Gastrocnemius medialis (tissue), 4 donors: Measurements from ENCODE around the gene FH. TPM values are rescaled to one million over a fixed set of nuclear protein-coding genes. Genes with fewer than 3 reads are reported as not detected.

Experiments
- ATAC-seq, 2 donors: fragments of 150-250 bp; one replicate each; pipeline ENCODE4 v1.9.1; 2016
- DNase-seq, 2 donors: peaks; one replicate each; pipeline ENCODE4 v3.0.0-alpha.2; 2019
- H3K27ac ChIP-seq, 4 donors: fragments of 200-600 bp; sonication (generic); 1 replicate in 1 of 4; 2 replicates in 3 of 4; pipeline ENCODE4 v1.5.1; 2016 to 2018; ENCODE audit warnings: mild to moderate bottlenecking in 2 of 4, moderate library complexity in 1 of 4
- H3K27me3 ChIP-seq, 3 donors: fragments of 200-600 bp; sonication (generic) in 2 of 3; 1 replicate in 1 of 3; 2 replicates in 2 of 3; pipeline versions ENCODE4 v1.5.1 to v1.6.0; 2016 to 2019; ENCODE audit warnings: mild to moderate bottlenecking in 1 of 3, moderate library complexity in 1 of 3
- H3K36me3 ChIP-seq, 2 donors: fragments of 200-600 bp; sonication (generic) in 1 of 2; one replicate each; pipeline ENCODE4 v1.5.1; 2017 to 2018
- H3K4me1 ChIP-seq, 2 donors: fragments of 200-600 bp; sonication (generic) in 1 of 2; one replicate each; pipeline ENCODE4 v1.5.1; 2016 to 2017; ENCODE audit warnings: mild to moderate bottlenecking in 2 of 2
- H3K4me3 ChIP-seq, 4 donors: fragments of 200-600 bp; sonication (generic) in 3 of 4; 1 replicate in 1 of 4; 2 replicates in 3 of 4; pipeline ENCODE4 v1.5.1; 2016 to 2019; ENCODE audit warnings: mild to moderate bottlenecking in 2 of 4
- H3K9me3 ChIP-seq, 3 donors: fragments of 200-600 bp; sonication (generic) in 2 of 3; 1 replicate in 1 of 3; 2 replicates in 2 of 3; pipeline ENCODE4 v1.5.1; 2016 to 2019
- POLR2A ChIP-seq, 2 donors: fragments of 450-650 bp; IDR thresholded peaks; one replicate each; pipeline ENCODE4 v1.6.1; 2017; ENCODE audit warnings: antibody characterized with exemption in 2 of 2, mild to moderate bottlenecking in 2 of 2, moderate library complexity in 2 of 2
- in situ Hi-C, 4 donors: fragments of 200-750 bp; cut with MboI; loops; one replicate each; pipeline versions ENCODE4 v1.15.0 to v1.8.0; 2017; ENCODE audit warnings: low sequenced_read_pairs in 4 of 4
- intact Hi-C: fragments of 100-400 bp; cut with DNase I; formaldehyde crosslinking; loops from one replicate; pipeline ENCODE4 v1.15.1; 2023; ENCODE audit warnings: low total_unique reads
- total RNA-seq, 4 donors: library from RNA; depleted of rRNA; stranded (reverse); fragments of >200 nt; gene quantifications; one replicate each; pipeline versions ENCODE4 v1.1.0 to v1.2.3, GENCODE V29; 2016
- TF ChIP-seq, protein P1 (sequence below), 5 experiments: fragments of 450-650 bp in 3 of 5; fragments of 200-600 bp in 2 of 5; sonication (generic) in 2 of 5; IDR thresholded peaks in 4 of 5; conservative IDR thresholded peaks in 1 of 5; 1 replicate in 4 of 5; 2 replicates in 1 of 5; pipeline ENCODE4 v1.5.1; 2016 to 2019; ENCODE audit warnings: antibody characterized with exemption in 5 of 5, mild to moderate bottlenecking in 3 of 5, moderate library complexity in 3 of 5

Gene FH
- total RNA-seq: 100 to 1,000 TPM in 3 of 4 donors, 10 to 100 TPM in 1; 93.0 to 166 (median 112) TPM

DNA sequence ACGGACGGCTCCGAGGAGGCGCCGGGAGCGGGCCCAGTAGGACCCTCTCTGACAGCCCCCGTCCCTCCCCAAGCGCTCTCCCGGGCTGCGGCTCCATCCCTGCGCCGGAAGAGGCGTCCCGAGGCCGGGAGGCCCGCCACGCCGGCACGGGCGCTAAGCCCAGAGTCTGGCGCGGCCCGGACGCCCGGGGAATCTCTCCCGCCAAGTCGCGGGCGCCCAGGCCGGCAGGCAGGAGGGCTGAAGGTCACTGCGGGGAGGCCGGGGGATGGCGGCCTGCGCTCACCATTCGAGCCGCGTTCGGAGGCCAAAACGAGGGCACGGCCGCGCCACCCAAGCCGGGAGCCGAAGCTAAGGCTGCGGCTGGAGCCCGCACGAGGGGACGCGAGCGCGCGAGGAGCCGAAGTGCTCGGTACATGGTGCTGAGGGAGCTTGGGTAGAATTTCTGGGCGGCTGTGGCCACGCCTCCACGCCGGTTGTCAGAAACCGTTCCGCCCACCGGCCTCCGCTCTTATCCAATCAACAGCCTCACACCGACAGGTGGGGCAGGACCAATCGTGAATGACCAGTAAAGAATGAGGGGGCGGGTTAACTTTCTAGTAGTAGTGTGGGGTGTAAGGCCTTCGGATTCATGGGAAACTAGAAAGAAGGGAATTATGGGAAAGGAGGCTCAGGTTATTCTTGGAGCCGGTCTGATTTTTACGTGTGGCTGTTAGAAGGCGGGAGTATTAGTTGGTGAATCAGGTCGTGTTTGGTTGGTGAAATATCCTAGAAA, at the start of gene FH:
FH (minus strand) TSS at position 448 of the 772 bp plus-strand sequence; CDS start at position 415, 33 bp downstream.
- ATAC-seq: peak; percentile 99 to 100
- H3K36me3 ChIP-seq: no peaks in the 10 kb centered on the region
- intact Hi-C loops (loop anchor here (1.0 to 10.0 kb wide), 3 partner anchors 121 to 1725 kb away; partner anchors contain the start of genes CHML and OPN3), in situ Hi-C loops (loop anchor here in 2 of 4 donors (10.0 kb wide), 2 partner anchors 105 to 115 kb away; no protein-coding TSS in a partner anchor)
- H3K9me3 ChIP-seq: no peaks in the 10 kb centered on the region
- DNase-seq: peak; percentile 93 to 95
- peaks cover 14 to 19% of the 10 kb centered on the region in 2 donors for H3K4me1 ChIP-seq
- peak within 1 kb of the TSS; percentile 86 to 94 (median 93) for H3K27ac ChIP-seq
- peak within 1 kb of the TSS; percentile 80 to 92 (median 83) for H3K4me3 ChIP-seq
- peaks cover 0 to 3% (median 0%) of the 10 kb centered on the region in 3 donors for H3K27me3 ChIP-seq
- peak; percentile 76 to 92 for TF ChIP-seq POLR2A (IDR thresholded peaks at IDR 0.05)
- TF ChIP-seq, protein P1, sequence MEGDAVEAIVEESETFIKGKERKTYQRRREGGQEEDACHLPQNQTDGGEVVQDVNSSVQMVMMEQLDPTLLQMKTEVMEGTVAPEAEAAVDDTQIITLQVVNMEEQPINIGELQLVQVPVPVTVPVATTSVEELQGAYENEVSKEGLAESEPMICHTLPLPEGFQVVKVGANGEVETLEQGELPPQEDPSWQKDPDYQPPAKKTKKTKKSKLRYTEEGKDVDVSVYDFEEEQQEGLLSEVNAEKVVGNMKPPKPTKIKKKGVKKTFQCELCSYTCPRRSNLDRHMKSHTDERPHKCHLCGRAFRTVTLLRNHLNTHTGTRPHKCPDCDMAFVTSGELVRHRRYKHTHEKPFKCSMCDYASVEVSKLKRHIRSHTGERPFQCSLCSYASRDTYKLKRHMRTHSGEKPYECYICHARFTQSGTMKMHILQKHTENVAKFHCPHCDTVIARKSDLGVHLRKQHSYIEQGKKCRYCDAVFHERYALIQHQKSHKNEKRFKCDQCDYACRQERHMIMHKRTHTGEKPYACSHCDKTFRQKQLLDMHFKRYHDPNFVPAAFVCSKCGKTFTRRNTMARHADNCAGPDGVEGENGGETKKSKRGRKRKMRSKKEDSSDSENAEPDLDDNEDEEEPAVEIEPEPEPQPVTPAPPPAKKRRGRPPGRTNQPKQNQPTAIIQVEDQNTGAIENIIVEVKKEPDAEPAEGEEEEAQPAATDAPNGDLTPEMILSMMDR (IDR thresholded peaks at IDR 0.05 in 4 of 5, conservative IDR thresholded peaks at IDR 0.05 in 1 of 5): peak in 1 of 5 experiments; percentile 4

DNA sequence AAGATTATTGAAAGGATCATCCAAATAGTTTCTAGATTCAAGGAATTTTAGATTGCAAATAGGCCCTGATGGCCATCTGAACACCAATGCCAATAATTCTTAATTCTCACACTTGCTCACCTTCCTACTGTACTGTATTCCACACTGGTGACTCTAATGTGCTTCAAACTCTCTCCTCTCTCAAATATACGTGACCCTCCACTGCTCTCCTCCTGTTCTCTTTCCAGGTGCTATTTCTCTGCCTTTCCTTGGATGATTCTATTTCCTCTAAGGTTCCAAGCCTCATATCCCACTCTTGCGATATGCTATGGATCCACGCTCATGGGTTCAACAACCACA, 41.3 kb upstream of the FH start:
- H3K9me3 ChIP-seq: no peaks in the 10 kb centered on the region
- H3K4me1 ChIP-seq: no peaks in the 10 kb centered on the region
- no peak for TF ChIP-seq POLR2A (IDR thresholded peaks at IDR 0.05)
- TF ChIP-seq, protein P1 (IDR thresholded peaks at IDR 0.05 in 4 of 5, conservative IDR thresholded peaks at IDR 0.05 in 1 of 5): no peak
- no peak for DNase-seq
- no peak overlapping the region for H3K4me3 ChIP-seq
- in situ Hi-C loops (no loop called here), intact Hi-C loops (no loop called here)
- no peaks in the 10 kb centered on the region for H3K36me3 ChIP-seq
- no peaks in the 10 kb centered on the region for H3K27me3 ChIP-seq
- H3K27ac ChIP-seq: no peak overlapping the region
- ATAC-seq: no peak

DNA sequence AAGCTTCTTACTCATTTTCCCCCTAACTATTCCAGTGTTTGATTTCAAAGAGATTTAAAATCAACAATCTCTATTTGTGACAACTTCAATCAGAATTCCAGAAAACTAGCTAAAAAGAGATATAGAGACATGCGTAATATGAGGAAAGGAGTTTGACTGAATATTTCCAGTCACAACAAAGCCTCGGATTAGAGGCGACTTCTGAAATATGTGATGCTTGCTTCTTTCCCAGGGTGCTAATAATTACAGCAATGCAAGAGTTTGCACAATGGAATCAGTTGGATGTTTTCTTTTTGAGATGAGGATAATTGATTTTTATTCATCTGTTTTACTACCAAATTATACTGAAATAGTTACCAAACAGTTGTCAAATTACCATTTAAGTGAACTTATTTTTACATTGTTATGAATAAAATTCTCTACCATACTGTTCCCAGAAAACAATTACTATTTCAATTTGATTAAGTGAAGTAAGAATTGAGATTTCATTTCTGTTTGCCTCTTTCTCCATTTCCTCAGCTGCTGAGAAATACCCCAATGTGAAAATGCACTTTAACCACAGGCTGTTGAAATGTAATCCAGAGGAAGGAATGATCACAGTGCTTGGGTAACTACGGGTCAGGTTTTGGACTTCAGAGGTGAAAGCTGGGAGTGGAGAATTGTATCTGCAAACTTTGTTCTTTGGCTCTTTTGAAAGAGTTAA, 40.7 kb upstream of the FH start:
- Histone ChIP-seq H3K4me3 (no peak overlapping the region), H3K36me3 (no peaks in the 10 kb centered on the region), H3K9me3 (no peaks in the 10 kb centered on the region), H3K27me3 (no peaks in the 10 kb centered on the region), H3K4me1 (no peaks in the 10 kb centered on the region), H3K27ac (no peak overlapping the region)
- intact Hi-C loops: no loop called here
- in situ Hi-C loops: no loop called here
- no peak for TF ChIP-seq POLR2A (IDR thresholded peaks at IDR 0.05)
- TF ChIP-seq, protein P1 (IDR thresholded peaks at IDR 0.05 in 4 of 5, conservative IDR thresholded peaks at IDR 0.05 in 1 of 5): no peak
- DNase-seq (no peak), ATAC-seq (no peak)

DNA sequence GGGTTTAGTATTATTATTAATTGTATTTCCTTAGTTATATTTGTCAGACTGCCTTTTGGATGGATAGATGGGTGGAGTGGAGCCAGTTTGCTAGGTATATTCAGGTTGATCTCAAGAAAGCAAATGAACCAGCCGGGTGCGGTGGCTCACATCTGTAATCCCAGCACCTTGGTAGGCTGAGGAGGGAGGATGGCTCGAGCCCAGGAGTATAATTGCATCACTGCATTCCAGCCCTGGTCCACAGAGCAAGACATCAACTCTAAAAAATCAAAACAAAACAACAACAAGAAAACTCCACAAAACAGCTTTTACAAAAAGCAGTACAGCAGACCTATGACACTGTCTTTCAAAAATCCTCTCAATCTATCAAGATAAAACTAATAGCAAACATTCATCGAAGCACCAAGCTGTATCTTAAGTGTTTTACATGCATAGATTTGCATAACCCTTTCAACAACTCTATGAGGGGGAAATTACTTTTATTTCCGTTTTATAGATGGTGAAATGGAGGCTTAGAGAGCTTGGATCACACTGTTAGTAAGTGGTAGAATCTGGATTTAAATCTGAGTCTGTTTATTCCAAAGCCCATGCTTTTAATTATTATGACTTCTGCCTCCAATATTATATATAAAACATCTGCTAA, 38.1 kb upstream of the FH start:
- ATAC-seq (no peak), DNase-seq (no peak)
- intact Hi-C loops (no loop called here), in situ Hi-C loops (no loop called here)
- H3K27me3 ChIP-seq: no peaks in the 10 kb centered on the region
- H3K9me3 ChIP-seq: no peaks in the 10 kb centered on the region
- TF ChIP-seq POLR2A (IDR thresholded peaks at IDR 0.05): no peak
- TF ChIP-seq, protein P1 (IDR thresholded peaks at IDR 0.05 in 4 of 5, conservative IDR thresholded peaks at IDR 0.05 in 1 of 5): no peak
- no peaks in the 10 kb centered on the region for H3K4me1 ChIP-seq
- no peaks in the 10 kb centered on the region for H3K36me3 ChIP-seq
- no peak overlapping the region for H3K4me3 ChIP-seq
- no peak overlapping the region for H3K27ac ChIP-seq
